EL (cell line): ENCODE results near the gene DPYSL3.
"Not testable (repeated sequence)": the region's sequence is repeated elsewhere in the genome, so short reads cannot be mapped to it uniquely, and the experiment has no call there.

Source experiments
- DNase-seq: peaks from one replicate; pipeline ENCODE4 v3.0.0-alpha.2; 2016

The DPYSL3 gene

DNA sequence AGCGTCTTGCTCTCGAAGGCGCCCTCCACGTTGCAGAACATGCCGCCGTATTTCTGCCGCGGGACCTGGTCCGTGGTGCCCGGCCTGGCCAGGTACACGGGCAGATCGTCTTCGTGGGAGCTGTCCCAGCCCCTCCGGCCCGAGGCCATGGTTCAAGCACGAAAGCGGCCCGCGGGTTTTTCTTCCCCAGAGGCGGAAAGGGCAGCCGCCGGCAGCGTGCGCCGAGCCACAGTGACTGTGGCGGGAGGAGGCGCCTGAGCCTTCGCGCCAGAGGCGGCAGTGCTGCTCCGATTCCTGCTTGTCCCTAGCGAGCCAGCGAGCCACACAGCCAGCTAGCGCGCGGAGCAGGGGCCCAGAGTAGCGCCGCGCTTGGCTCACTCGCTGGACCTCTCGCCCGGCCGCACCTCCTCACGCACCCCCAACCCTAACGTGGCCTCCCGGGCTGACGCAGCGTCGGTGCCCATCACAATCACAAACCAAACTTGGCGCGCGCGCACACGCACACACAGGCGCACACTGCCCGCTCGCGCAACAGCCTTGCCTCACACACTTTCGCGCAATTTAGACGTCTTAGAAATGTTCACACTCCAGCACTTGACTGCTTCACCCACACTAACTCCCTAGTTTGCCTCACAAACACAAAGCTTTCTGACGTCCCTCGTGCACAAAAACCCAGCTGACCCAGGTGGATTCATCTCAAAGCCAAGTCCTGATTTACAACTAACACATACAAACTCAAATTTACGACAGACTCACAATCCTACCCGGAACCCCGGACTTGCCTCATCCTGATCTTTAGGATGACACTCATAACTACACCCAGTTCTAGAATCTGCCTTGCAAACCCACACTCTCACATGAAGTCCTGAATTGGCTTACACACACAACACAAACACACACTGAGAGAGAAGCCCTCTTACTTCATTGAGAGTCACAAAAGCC lies at the start of gene DPYSL3:
Gene DPYSL3, minus strand, starts transcription at position 359 of the 942 bp plus-strand sequence. Its CDS starts 210 bp downstream, at position 149.
- peak; percentile 85 for DNase-seq

DNA sequence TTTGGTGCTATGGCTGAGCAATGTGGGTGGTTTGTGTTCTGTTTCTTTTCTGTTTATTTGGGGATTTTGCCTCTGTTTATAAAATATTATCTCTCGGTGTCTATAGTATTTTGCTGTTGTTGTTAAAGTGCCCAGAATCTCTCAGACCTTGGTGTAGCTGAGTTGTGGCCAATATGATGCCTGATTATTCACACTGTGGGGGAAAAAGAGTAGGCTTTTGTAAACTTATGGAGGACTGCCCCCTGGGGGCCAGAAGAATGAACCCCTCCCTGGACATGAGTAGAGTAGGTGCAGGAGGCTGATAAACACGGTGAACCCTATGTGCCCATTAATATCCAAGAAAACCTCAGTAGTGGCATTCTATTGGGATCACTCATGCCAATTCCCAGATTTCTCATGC lies 49.0 kb upstream of the DPYSL3 start:
- peak; percentile 78 for DNase-seq

DNA sequence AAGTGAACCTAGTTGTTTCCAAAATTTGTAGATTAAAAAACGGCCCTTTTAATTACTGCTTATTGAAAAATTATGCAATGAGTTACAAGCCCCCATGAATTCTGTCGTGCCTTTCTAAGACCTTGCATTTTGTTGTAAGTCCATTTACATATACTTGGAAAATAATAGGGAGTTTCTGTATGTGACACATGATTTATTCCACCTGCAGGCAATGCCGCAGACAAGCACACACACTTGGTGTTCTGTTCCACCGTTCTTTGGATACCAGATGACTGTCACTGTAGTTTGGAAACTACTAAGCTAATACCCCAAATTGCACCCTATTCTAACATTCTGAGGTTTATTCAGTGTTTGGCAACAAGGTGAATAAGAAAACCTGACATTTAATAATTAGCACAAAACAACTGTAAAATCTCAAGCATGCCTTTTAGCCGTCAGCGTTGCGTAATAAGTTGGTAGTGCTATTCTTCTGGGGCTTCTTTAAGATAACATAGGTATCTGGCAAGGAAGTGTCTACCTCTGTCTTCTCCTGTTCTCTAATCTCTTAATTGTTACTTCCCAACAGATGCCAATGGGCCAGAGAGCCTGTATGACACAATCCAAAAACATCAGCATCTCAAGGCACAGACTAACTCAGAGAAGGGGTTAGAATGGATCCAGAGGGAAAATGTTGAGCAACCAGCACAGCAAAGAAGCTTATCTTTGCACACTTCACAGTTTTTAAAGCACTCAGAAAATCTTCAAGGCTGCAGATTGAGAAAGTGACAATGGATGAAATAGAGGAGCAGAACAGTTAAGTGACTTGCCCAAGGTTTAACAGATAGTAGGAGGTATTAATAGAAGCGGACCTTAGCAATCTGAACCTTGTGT lies 48.2 kb upstream of the DPYSL3 start:
- no peak for DNase-seq

DNA sequence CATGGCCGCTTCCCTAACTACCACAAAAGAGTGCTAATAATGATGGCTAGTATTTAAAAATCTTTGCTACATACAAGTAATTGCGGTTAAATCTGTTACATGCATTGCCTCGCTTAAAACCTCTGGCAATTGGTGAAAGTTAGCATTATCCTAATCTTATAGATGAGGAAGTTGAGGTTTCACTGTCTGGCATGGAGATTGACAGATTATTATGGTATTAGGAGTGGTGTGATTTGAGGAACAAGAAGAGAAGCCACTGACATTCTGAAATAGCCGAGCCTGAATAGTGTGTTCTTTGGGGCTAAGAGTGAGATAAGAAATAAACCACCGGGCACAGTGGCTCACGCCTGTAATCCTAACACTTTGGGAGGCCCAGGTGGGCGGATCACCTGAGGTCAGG lies 45.3 kb upstream of the DPYSL3 start:
- no peak for DNase-seq

DNA sequence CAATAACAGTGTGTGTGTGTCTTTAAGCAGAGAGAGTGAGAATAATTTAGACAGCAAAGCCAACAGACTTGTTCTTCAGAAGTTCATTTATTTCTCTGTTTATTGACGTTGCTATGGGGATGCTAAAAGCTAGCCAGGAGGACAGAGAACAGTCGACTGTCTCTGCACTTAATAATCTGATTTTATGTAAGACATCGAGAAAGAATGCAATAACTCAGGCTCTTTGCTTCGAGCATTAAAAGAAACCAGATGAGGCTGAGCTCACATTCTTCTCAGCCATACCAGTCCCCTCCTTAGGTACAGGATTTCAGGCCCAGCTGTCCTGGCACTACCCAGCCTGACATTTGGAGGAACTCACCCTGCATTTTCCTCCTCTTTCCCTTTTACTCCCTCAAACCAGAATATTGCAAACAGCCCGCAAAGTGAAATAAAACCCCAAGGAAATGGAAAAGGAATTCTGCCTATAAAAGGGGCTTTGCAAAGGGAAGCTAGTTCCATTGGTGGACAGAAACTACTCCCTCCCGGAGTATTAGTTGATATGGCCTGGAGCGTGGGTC lies 44.5 kb upstream of the DPYSL3 start:
- peak; percentile 67 for DNase-seq

DNA sequence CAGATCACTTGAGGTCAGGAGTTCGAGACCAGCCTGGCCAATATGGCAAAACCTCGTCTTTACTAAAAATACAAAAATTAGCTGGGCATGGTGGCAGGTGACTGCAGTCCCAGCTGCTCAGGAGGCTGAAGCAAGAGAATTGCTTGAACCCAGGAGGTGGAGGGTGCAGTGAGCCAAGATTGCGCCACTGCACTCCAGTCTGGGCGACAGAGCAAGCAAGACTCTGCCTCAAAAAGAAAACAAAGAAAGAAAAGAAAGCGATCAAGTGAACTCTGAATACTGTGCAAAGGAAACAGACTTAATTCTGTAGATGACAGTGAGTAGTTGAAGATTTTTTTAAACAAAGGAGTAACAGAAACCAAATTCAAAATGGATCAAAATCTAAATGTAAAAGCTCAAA lies 43.9 kb upstream of the DPYSL3 start:
- DNase-seq: not testable (repeated sequence)

DNA sequence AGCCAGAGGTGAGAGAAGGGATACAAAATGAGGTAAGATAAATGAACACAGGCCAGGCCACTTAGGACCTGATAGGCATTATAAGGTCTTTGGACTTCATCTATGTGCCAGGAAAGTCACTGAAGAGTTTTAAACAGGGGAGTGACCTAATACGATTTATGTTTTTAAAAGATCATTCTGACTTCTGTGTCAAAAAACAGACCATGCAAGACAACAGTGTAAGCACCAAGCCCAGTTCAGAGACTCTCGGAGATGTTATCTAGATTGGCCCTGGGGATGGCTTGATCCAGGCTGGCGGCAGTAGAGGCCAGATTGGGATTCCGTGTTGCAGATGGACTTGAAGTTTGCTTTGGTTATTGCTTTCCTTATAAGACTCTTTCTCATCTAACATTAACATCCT lies 43.0 kb upstream of the DPYSL3 start:
- DNase-seq: no peak

DNA sequence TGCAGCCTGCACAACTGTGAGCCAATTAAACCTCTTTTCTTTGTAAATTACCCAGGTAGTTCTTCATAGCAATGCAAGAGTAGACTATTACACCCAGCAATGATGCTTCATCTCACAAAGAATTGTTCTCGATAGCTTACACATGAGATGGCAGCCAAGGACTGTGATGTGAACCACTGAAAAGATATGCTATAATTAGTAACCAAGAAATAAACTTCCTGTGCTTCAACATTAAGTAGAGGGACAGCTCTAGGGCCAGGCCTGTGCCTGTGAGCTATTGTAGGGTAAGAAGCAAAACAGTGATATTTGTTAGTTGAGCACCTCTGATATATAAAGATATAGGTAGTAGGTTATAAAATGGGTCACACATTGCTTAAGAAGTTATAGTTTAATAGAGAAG lies 41.8 kb upstream of the DPYSL3 start:
- no peak for DNase-seq

DNA sequence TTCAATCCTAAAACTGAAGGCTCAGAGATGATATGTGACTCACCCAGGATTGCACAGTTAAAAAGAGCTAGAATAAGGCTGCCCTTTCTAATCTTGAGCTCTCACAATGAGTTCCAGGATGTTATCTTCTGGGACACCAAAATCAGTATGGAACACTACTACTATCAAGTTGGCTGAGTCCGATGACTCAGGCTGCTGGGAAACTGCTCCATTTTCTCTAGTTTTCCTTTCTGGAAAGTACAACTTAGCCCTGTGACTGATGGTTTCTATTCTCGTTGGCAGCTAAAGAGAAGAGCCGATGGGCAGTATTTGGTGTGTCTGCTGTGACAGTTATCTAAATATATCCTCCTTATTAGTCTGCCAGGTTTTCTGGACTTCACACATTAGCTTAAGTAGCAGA lies 37.9 kb upstream of the DPYSL3 start:
- no peak for DNase-seq

DNA sequence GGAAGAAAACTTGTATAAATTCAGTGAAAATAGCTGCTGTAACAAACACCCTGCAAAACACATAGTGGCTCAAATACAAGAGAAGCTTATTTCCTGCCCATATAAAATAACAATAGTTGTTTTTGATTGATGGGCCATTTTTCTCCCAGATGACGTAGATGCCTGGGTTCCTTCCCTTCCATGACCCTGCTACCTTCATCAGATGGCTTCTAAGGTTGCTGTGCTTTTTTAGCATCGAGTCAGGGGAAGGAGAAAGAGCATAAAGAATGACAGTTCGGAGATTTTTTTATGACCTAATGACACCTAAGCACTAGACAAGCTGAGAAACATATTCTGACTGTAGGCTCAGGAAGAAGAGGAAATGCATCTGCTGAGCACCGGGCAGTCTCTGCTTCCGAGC lies 34.7 kb upstream of the DPYSL3 start:
- DNase-seq: no peak

DNA sequence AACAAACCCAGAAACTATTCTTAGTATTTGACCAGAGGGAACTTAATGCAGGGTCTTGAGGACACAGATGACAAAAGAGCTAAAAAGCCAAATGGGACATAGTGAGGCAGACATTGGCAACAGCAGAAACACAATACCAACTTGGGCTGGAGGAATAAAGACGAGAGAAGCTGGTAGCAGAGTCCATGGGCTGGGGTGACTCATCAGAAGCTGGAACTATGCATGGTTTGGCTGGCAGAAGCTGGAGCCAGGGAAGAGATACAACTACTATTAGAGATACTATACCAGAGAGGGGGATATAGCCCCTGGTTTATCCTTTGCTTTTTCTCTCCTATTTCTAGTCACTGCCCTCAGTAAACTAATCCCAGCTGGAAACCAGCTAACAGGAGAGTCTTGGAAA lies 29.2 kb upstream of the DPYSL3 start:
- DNase-seq: peak; percentile 60

DNA sequence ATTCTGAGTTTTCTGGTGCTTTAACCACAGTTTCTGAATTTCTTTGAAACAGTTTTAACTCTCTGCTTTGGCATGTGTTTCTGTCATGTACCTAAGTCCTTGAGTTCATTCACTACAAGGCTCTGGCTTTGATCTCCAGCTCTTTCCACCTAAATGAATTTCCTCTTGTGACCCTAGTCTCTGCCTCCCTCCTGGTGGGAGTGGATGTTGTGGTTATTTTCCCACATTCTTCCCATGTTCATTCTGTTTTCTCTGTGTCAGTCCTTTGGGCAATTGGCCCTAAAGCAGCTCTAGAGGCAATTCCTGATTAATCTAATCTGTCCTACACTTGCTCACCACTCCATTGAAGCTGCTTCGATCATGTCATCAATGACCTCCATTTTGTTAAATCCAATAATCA lies 28.4 kb upstream of the DPYSL3 start:
- peak; percentile 23 for DNase-seq

DNA sequence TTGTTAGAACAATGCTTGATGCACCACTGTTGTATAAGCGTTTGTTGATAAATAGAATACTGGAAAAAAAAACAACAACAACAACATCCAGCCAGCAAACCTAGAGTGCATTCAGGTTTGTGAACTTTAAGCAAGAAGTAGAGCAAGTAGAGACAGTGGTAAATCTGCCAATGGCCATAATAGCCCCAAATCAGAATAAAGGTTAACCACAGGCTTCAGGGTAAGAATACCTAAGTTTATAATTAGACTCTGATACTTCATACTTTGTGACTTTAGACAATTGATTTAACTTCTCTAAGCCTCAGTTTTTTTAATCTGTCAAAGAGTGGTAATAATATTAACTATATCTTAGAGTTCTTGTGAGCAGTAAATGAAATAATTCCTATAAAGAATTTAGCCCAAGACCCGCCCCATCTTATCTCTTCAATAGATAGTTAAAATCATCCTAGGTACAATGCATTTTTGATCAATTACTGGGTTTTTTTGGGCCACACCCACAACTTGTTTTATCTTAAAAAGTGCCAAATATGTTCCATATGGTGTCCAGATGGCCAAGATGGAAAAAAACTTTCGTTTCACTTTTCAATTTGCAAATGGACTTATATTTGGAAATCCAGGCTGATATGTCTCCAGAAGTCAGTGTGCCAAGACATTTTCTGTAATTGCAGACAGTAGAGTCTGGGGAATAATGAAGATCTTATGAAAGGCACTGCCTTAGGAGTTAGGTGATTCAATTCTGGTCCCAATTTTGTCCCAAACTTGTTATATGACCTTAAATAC lies 24.5 kb upstream of the DPYSL3 start:
- peak; percentile 77 for DNase-seq

DNA sequence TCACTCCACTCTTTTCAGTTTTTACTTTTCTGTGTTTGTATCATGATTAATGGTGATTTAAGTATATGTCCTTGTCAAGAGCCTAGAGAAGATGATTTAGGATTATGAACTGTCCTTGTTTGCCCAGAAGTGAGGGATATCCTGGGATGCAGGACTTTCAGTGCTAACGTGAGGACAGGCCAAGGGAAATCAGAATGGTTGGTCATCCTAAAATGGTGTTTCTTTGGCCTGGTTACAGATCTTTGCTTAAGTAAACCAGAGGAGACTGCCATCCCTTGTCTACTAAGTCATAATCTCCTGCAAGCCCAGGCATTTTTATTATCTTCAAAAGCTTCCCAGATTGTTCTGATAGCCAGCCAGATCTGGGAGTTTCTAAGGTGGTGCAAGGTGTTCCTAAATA lies 22.3 kb upstream of the DPYSL3 start:
- DNase-seq: no peak

DNA sequence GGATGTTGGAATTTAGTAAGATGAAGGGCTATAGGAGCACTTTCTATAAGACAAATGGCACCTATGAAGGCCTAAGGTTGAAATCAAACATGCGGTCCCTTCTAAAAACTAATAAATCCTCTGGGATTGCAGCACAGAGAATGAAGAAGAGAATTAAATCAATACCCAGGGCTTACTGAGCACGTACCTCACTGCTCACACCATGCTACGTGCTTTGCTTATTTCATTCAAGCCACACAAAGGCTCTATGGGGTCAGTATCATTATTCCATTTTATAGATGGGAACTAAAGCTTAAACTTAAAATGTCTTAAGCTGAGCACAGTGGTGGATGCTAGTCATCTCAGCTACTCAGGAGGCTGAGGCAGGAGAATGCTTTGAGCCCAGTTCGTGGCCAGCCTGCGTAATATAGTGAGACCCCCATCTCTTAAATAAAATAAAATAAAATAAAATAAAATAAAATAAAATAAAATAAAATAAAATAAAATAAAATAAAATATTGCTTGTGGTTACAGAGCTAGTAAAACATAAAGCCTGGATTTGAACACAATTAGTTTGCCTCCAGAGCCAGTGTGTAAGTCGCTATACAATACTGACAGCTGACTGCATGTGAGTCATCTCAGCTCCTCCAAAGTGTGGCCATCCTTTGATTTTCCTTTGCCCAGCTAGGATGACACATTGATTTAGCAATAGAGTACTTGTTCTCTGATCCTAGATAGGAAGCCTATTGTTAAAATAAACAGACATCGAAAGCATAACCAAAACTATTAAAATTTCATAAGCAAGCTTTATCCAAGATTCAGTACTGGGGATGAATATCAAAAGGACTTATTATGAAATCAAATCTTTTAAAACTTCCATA lies 20.9 kb upstream of the DPYSL3 start:
- peak; percentile 89 for DNase-seq

DNA sequence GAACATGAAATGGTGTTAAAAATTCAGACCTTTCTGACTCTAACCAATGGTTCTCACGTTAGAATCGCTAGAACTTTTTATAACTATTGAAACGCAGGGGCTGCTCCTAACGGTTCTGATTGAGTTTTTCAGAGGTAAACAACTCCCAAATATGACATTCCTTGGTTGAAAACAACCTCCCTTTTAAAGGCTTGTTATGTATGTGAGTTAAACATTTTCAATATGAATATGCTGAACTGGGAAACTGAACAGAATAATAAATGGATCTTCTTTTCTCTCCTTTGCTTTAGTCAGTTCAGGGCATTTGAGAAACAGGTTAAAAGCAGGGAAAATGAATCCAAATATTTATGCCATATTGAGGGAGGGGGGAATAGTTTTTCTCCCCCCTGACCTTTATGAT lies 13.2 kb upstream of the DPYSL3 start:
- no peak for DNase-seq

DNA sequence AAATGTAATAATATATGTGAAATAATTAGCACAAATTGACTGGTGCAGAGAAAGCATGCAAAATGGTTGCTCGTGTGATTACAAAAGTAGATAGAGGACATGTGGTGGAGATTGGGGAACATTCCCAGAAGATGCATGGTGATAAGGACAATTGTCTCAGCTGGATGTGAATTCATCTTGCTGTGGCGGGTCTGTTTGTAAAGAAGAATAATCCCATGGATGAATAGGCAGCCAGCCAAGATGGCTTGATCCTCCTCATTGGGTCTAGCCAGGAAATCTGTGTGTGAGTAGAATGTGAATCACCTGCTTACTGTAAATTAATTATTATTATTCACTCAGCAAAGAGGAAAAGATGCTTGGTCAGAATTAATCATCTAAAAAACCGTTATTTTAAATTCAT lies 12.6 kb upstream of the DPYSL3 start:
- DNase-seq: peak; percentile 67

DNA sequence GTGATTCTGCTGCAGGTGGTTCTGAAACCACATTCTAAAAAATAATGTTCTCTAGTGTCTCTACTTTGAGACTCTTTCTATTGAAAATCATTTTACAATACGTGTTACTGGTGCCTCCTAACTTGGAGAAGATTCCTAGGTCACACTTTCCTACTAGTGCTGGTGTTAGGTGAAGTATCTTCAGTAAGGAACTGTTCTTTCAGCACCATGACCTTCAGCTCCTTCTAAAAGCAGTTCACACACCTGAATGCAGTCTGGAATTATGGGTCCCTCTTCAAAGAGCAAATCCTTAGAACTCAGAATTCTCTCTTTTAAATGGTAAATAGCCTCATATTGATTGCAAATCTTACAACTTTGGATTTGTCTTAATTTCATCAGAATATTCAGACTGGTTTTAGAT lies 10.6 kb upstream of the DPYSL3 start:
- DNase-seq: no peak

DNA sequence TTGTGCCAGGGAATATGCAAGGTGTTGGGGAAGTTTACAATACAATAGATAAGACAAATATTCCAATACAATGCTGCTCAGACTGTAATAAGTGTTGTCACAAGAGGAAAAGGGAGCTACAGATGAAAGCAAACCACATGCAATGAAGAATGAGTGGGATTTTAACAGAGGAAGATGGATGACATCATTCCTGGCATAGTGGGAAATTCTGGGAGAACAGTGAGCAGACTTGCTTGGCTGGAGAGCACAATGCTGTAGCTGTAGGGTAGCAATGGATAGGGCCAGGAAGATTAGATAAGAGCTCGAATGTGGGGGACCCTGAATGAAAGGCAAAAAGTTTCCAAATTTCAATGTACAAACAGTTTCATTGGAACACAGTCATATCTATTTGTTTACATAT lies 9.5 kb upstream of the DPYSL3 start:
- peak; percentile 28 for DNase-seq

DNA sequence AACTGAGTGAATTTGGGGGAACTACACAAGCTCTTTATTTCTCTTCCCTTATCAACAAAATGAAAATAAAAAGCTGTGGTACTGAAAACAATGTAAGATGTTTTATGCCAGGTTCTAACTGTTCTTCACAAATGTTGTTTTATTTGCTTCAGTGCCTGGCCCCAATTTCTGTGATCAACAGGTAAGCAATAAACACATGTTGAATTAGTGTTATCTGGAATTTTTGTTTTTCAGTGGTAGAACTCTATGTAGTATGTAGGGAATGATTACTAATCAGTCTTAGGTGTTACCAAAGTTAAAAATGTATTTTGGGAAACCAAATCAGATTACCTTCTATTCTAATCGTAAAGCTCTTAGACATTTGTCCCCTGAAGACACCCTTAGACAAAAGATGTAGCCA lies 7.5 kb upstream of the DPYSL3 start:
- no peak for DNase-seq

DNA sequence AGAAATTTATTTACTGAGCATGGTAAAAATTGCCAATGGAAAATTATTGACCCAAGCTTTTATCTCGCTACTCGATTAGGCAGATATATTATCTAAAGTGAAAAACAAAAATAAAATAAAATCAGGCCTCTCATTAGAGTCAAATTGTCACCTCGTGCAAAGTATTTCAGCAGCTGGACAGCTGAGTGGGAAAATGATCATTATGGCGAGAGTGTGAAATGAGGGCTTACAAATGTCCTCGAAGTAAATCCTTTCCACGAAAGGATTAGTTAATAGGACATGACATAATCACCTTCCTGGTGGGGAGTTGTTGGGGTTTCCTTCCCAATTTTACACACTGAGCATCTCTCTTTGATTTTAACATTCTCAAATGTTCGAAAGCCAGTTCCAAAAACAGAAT lies 5.4 kb upstream of the DPYSL3 start:
- no peak for DNase-seq
